HG03060 (cell line): ENCODE results near the gene SRC.

Experiments
- ATAC-seq: cut with Tn5 transposase; IDR thresholded peaks from one replicate; pipeline ENCODE4 v1.9.1; 2021; ENCODE audit warnings: low read depth, moderate number of reproducible peaks; ENCODE audit not compliant: unreplicated experiment

The SRC gene

DNA sequence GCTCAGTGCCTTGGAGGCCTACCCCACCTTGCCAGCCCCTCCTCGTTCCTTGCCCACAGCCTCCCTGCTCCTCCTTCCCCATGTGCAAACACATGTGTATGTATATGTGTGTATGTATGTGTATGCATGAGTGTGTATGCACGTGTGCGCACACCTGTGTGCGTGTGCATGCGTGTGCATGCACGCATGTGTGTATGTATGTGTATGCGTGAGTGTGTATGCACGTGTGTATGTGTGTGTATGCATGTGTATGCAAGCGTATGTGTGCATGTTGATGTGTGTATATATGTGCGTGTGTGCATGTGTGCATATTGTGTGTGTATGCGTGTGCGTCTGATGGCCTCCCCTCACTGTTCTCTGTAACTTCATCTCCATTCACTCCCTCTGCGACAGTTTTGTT, 74.7 kb downstream of the SRC start:
- no peak for ATAC-seq

- no peak for ATAC-seq
Measured at GRCh38 chr20:37421060-37421905, 75.3 kb downstream of the SRC start.

- ATAC-seq = no peak
Measured at GRCh38 chr20:37421988-37422387, 76.0 kb downstream of the SRC start.

DNA sequence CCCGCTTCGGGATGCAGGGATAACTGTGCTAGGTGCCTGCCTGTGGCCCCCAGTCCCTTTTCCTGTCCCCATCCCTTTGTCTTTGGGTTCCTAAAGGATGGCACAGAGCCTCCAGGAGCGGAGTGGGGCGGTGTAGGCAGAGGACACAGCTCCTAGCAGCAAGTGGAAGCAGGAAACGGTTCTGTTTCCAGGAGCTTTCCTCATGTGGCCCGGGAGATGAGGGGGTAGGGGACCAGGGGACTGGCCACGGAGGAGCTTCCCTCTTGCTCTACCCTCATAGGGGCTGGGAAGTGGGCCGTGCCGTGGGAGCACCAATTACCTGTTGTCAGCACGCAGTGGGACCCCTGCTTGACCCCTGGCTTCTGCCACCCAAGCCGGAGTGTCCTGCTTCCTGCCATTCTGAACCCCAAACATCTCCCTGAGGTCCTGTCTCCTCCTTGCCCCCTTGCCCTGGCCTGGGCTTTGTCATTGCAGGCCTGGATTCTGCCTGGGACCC, 76.9 kb downstream of the SRC start:
- ATAC-seq = no peak

DNA sequence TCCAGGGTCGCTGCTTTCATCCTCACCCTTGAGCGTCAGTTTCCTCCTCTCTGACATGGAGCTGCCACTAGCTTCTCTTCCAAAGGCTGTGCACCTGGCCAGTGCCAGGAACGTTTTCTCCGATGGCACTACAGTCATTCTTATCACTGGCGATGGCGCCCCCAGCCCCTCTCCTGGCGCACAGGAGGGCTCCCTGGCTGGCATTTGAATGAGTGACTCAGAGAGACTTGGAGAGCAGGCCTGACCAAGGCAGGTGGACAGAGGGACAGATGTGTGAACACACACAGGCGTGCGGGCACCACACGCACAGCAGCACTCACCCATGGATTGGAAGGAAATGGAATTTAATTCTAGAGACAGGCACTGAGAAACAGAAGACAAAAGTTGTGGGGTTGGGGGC, 77.6 kb downstream of the SRC start:
- no peak for ATAC-seq

GRCh38 chr20:37424062-37424851, 78.3 kb downstream of the SRC start:
- ATAC-seq = no peak

DNA sequence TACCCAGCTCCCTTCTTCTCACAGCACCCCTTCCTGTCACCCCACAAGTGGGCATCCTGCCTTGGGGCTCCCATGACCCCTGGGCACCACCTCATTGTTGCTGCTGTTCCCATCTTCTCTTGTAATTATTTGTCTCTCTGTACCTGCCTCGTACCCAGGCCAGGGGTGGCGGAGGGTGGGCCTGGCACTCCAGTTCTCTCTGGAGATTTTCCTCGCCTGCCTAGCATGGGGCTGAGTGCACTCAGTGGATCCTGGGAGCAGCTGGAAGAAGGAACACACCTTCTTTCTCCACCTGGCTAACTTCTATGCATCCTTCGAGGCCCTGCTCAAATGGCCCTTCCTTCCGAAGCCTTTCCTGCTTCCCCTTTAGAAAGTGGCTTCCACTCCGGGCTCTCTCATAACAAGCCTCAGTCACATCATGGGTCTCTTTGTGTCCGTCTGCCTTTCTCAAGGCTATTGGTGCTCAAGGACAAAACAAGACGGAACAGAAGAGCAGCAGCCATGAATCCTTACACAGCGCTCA, 79.2 kb downstream of the SRC start:
- ATAC-seq = no peak

DNA sequence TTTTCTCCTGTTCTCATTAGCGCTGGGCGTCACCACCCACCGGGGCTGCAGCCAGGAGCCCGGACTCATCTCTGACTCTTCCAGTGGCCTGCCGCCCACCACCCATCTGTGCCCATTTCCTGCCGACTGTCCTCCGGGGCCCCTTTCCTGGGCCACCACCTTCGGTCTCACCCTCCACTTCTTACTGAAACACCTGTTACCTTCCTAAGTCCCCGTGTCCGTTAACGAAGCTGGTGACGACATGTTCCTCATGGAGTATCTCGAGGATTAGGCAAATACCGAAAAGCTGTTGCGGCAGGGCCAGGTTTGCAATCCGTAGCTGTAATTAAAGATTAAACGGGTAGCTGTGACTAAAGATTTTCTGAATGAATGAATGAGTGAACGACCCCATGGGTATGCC, 80.2 kb downstream of the SRC start:
- no peak for ATAC-seq

DNA sequence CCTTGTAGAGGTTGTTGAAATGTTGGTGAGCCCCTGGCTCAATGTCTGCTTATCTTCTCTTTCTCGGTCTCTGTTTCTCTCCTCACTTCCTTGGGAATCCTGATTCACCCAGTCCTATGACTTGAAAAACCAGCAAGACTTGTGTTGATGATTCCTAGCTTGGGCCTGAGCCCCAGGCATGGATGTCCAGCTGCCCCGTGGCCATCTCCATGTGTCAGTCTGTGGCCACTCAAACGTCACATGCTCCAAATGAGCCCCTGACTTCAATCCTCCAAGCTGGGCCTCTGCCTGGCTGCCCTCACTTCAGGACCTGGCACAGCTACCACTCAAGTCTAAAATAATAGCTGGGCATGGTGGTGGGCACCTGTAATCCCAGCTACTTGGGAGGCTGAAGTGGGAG, 81.0 kb downstream of the SRC start:
- no peak for ATAC-seq

DNA sequence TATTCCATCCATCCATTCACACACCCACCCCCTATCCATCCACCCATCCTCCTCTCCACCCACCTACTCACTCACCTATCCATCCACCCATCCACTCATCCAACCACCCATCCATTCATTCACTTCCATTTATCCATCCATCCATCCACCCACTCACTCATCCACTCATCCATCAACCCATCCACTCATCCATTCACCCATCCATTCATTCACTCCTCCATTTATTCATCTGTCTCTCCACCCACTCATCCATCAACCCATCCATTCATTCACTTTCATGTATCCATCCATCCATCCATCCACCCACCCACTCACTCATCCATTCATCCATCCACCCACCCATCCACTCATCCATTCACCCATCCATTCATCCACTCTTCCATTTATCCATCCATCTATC, 84.1 kb downstream of the SRC start:
- ATAC-seq = no peak

DNA sequence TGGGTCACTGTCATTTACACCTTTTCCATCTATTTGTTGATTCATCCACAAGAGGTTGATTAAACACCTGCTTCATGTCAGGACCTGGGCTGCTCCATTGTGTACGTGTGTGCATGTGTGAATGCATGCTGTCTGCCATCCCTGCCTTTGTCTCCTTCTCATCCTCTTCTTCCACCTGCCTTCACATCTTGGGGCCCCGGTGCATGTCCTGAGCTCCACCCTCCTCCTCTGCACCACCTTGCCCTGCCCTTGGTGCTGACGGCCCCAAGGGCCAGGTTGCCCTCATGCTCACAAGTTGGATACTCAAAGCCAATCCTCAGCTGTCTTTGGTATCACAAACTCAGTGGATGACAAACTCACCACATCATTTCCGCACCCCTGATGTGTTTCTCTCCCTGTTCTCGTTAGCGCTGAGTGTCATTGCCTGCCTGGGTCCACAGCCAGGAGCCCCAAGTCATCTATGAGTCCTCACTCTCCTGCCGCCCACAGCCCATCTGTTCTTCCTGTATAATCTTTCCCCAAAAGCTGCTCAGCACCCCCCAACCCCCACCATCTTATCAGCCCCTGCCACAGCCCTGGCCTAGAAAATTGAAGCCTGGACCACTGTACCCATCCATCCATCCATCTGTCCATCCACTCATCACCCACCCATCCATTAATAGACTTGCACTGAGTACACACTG, 85.0 kb downstream of the SRC start:
- ATAC-seq = no peak

GRCh38 chr20:37431786-37432185, 85.8 kb downstream of the SRC start:
- ATAC-seq = no peak

DNA sequence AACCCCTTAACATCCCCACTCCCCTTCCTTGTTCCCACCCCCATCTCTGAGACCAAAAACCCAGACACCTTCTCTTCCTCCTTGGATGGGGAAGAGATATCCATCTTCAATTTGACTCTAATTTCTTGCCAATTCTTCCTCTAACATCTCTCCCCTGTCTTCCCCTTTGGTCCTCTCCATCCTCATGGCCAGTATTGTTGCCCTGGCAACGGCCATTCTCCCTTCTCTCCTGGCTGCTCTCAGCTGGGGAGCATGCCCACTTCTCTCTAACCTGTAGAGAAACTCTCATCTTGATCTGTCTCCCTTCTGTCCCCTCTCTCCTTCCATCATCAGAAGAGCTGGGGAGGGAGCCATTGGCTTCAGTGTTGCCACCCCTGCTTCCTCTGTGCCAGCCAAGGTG, 86.7 kb downstream of the SRC start:
- ATAC-seq = no peak

- ATAC-seq = no peak
Measured at GRCh38 chr20:37435607-37436006, 89.7 kb downstream of the SRC start.

DNA sequence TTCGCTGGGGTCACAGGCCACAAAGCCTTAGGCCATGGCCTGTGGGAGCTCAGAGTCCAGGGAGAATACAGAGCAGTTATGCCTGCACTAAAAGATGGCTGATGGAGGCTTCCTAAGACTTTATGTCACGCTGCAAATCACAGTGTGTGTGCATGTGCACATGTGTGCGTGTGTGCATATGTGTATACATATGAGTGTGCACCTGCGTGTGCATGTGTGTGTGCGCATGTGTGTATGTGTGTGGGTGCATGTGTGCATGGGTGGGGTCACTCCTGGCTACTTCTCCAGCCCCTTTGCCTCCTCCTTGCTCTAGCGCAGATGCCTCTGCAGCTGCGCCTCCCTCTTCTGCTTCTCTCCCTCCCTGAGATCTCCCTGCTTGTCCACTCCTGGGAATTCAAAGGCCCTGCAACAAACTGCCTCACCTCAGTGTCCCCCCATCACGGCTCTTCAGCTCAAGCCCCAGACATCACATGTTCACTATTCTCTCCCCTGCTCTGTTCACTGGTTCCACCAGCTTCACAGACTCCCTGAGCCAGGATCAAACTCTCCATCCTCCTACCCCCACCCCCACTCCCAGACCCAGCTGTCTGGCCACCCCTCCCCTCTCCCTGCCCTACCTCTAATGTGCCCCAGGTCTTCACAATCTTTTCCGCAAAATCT, 90.7 kb downstream of the SRC start:
- ATAC-seq = no peak

- ATAC-seq = no peak
Measured at GRCh38 chr20:37437676-37438075, 91.7 kb downstream of the SRC start.

DNA sequence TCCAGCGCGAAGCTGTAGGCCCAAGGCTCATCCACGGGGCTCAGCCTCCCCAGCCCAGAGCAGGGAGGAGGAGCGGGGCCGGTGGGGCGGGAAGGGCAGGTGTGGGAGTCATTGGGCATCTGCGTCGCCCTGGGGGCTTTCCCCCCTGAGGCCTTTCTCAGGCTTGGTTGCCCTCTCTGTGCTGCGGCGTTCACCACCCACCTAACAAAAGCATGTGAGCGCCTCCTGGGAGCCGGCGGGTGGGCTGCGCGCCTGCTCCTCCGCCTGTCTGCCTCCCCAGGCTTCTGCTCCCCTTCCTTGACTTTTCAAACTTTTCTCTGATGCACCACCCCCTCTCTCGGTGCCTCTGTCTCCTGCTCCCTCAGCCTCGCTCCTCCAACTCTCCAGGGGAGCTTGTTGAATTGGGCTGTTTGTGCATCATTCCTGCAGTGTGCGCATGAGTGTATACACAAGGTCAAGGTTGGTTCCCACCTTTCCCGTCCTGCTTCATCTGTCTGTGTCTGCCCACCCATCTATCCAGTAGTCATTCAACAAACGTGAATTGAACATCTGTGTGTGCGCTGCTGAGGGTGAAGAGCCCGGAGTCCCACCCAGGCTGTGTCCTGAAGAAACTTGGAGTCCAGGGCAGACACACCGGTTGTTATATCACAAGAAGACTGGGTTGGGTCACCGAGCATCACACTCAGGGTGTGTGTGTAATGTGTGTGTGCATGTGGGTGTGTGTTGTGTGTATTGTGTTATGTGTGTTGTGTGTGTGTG, 92.7 kb downstream of the SRC start:
- no peak for ATAC-seq

DNA sequence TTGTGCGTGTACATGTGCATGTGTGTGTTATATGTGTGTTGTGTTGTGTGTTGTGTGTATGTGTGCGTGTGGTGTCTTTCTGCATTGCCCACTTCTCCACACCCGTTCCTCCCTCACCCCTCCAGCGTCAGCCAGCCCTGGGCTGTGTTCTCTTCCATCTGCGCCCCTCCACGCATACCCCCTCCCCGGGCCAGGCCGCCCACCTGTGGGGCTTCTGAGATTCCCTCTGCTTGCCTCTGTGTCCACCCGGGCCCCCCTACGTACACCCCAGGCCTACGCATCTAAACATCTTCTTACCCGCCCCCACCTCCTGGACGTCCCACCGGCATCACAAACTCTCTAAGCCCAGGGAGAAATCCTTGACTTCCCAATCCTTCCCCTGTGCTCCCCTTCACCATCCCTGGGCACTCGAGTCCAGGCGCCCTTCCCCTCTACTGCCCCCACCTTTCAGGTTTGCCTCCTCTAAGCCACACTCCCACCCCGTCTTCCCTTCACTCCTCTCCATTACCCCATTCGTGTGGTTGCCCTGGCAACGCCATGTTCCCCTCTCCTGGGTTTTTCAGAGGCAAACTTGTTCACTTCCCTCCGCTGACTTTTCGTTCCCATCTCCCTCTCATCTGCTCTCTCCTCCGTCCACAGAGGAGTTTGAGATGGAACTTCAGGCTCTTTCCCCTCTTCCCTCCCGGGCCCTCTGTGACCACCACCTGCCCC, 93.4 kb downstream of the SRC start:
- ATAC-seq = no peak

GRCh38 chr20:37441023-37441422, 95.1 kb downstream of the SRC start:
- no peak for ATAC-seq
